Lung (tissue), 12 donors: Measurements from ENCODE around the gene ROPN1B. TPM values are rescaled to one million over a fixed set of nuclear protein-coding genes. Genes with fewer than 3 reads are reported as not detected.
"Not testable (repeated sequence)": the region's sequence is repeated elsewhere in the genome, so short reads cannot be mapped to it uniquely, and the experiment has no call there.

ENCODE experiments used
- ATAC-seq: fragments of 200-7000 bp; cut with Tn5 transposase; one replicate; pipeline ENCODE4 v1.9.1; 2020; ENCODE audit warnings: moderate number of reproducible peaks; ENCODE audit not compliant: insufficient read depth, low FRiP score
- DNase-seq, 3 donors: peaks; one replicate each; pipeline ENCODE4 v3.0.0-alpha.2; 2013 to 2017
- H3K27ac ChIP-seq, 2 donors: one replicate each; pipeline ENCODE4 v1.5.1; 2013; ENCODE audit warnings: mild to moderate bottlenecking in 2 of 2, moderate library complexity in 2 of 2, control low read depth in 1 of 2, inconsistent platforms in 1 of 2, low read depth in 1 of 2, low read length in 1 of 2
- H3K27me3 ChIP-seq, 3 donors: one replicate each; pipeline ENCODE4 v1.5.1; 2013; ENCODE audit warnings: low read length in 2 of 3; ENCODE audit not compliant: control insufficient read depth in 3 of 3, insufficient read depth in 3 of 3
- H3K36me3 ChIP-seq, 4 donors: one replicate each; pipeline ENCODE4 v1.5.1; 2013; ENCODE audit warnings: low read length in 4 of 4, mild to moderate bottlenecking in 1 of 4, moderate library complexity in 1 of 4; ENCODE audit not compliant: control insufficient read depth in 4 of 4, insufficient read depth in 4 of 4
- H3K4me1 ChIP-seq, 5 donors: one replicate each; pipeline ENCODE4 v1.5.1; 2013; ENCODE audit warnings: low read length in 5 of 5, mild to moderate bottlenecking in 2 of 5, moderate library complexity in 1 of 5; ENCODE audit not compliant: control insufficient read depth in 5 of 5, insufficient read depth in 5 of 5
- H3K4me3 ChIP-seq: one replicate; pipeline ENCODE4 v1.5.1; 2013; ENCODE audit warnings: mild to moderate bottlenecking, control low read depth, moderate library complexity
- H3K9ac ChIP-seq, 2 donors: one replicate each; pipeline ENCODE4 v1.5.1; 2013; ENCODE audit warnings: low read length in 2 of 2, control low read depth in 1 of 2; ENCODE audit not compliant: insufficient read depth in 1 of 2
- H3K9me3 ChIP-seq, 4 donors: one replicate each; pipeline ENCODE4 v1.5.1; 2013; ENCODE audit warnings: low read length in 3 of 4, mild to moderate bottlenecking in 1 of 4, moderate library complexity in 1 of 4; ENCODE audit not compliant: control insufficient read depth in 4 of 4, insufficient read depth in 3 of 4
- CTCF ChIP-seq: IDR thresholded peaks from 2 replicates; pipeline ENCODE4 v1.5.1; 2012; ENCODE audit warnings: mild to moderate bottlenecking; ENCODE audit errors: control extremely low read depth, extremely low read depth
- WGBS, 2 donors: extraction: QIAGEN DNeasy Blood & Tissue Kit; methylation state at CpG; one replicate each; pipeline ENCODE4 v1.1.7; 2013; 5-methylcytosine and 5-hydroxymethylcytosine counted together
- polyA plus RNA-seq, 2 donors: library from polyadenylated mRNA; stranded (reverse); fragments of 200-250 nt; gene quantifications; one replicate each; pipeline ENCODE4 v1.2.1, GENCODE V29; 2013
- total RNA-seq, 2 donors: library from RNA; depleted of rRNA in 1 of 2; stranded (reverse); fragments of >200 nt in 1 of 2; gene quantifications; one replicate each; pipeline ENCODE4 v1.2.1, GENCODE V29; 2014 to 2021
- donor health status: control.
- donor health status: control.
- donor health status: Bipolar disorder and iron deficiency.
- donor health status: healthy.
- donor health status: DM: yes; HTN: yes; CAD: no.

The ROPN1B gene
- total and polyA plus RNA-seq, 4 donors: 0.14 to 0.67 (median 0.47) TPM

- ATAC-seq (no peak), DNase-seq (no peak)
- Histone ChIP-seq H3K36me3 (no peaks in the 10 kb centered on the region), H3K9ac (no peak overlapping the region), H3K27me3 (peaks cover 0 to 14% (median 8%) of the 10 kb centered on the region in 3 donors), H3K4me1 (no peaks in the 10 kb centered on the region), H3K4me3 (no peak overlapping the region), H3K27ac (no peak overlapping the region), H3K9me3 (no peaks in the 10 kb centered on the region)
- TF ChIP-seq CTCF: no peak
- WGBS, 2 donors: 92 to 95% methylated on average over 3 of the region's 3 CpGs
Measured at GRCh38 chr3:125965505-125965904, 3.5 kb upstream of the ROPN1B start.

- no peaks in the 10 kb centered on the region for H3K36me3 ChIP-seq
- no peak for DNase-seq
- no peak for TF ChIP-seq CTCF
- no peak overlapping the region for H3K9ac ChIP-seq
- no peaks in the 10 kb centered on the region for H3K9me3 ChIP-seq
- no peak overlapping the region for H3K27ac ChIP-seq
- H3K27me3 ChIP-seq: peaks cover 0 to 29% (median 21%) of the 10 kb centered on the region in 3 donors
- no peak overlapping the region for H3K4me3 ChIP-seq
- no peak for ATAC-seq
- peaks cover 0 to 7% (median 0%) of the 10 kb centered on the region in 5 donors for H3K4me1 ChIP-seq
Measured at GRCh38 chr3:125967156-125967555, 1.8 kb upstream of the ROPN1B start.

- H3K9ac ChIP-seq, H3K4me3 ChIP-seq, ATAC-seq, H3K27ac ChIP-seq, H3K9me3 ChIP-seq, H3K36me3 ChIP-seq, DNase-seq, H3K4me1 ChIP-seq: not testable (repeated sequence)
- peaks cover 0 to 28% (median 21%) of the 10 kb centered on the region in 3 donors for H3K27me3 ChIP-seq
- 88 to 97% methylated on average over 2 of the region's 2 CpGs for WGBS, 2 donors
Measured at GRCh38 chr3:125968121-125968520, 857 bp upstream of the ROPN1B start.

- Histone ChIP-seq H3K27me3 (peaks cover 0 to 22% (median 18%) of the 10 kb centered on the region in 3 donors), H3K9ac (peak overlapping the region in 1 of 2 donors; percentile 32)
- peak; percentile 24 for TF ChIP-seq CTCF
- H3K4me3 ChIP-seq, H3K4me1 ChIP-seq, H3K9me3 ChIP-seq, H3K36me3 ChIP-seq, H3K27ac ChIP-seq: not testable (repeated sequence)
- DNase-seq (peak; percentile 45 to 52 (median 48)), ATAC-seq (peak; percentile 82)
- 1 to 2% methylated on average over 28 to 29 of the region's 31 CpGs for WGBS, 2 donors
Measured at GRCh38 chr3:125971997-125972944, 3.3 kb downstream of the ROPN1B start.

GRCh38 chr3:125975245-125976002 is 6.4 kb downstream of the ROPN1B start:
- H3K36me3 ChIP-seq, DNase-seq, ATAC-seq, H3K9ac ChIP-seq, H3K4me3 ChIP-seq, H3K9me3 ChIP-seq, H3K4me1 ChIP-seq: not testable (repeated sequence)
- Histone ChIP-seq H3K27ac (peak overlapping the region in 1 of 2 donors; percentile 23), H3K27me3 (peaks cover 0 to 17% (median 13%) of the 10 kb centered on the region in 3 donors)
- WGBS, 2 donors: 66 to 84% methylated on average over 9 of the region's 9 CpGs

GRCh38 chr3:125976003-125976390 is 7.0 kb downstream of the ROPN1B start:
- peaks cover 0 to 13% (median 9%) of the 10 kb centered on the region in 3 donors for H3K27me3 ChIP-seq
- not testable (repeated sequence) for H3K27ac ChIP-seq, DNase-seq, H3K9me3 ChIP-seq, H3K4me3 ChIP-seq, H3K9ac ChIP-seq, ATAC-seq, H3K4me1 ChIP-seq, H3K36me3 ChIP-seq
- WGBS, 2 donors: 84 to 86% methylated on average over 3 of the region's 3 CpGs
